ENCODE results near the gene IGF1R.

Gene IGF1R

DNA sequence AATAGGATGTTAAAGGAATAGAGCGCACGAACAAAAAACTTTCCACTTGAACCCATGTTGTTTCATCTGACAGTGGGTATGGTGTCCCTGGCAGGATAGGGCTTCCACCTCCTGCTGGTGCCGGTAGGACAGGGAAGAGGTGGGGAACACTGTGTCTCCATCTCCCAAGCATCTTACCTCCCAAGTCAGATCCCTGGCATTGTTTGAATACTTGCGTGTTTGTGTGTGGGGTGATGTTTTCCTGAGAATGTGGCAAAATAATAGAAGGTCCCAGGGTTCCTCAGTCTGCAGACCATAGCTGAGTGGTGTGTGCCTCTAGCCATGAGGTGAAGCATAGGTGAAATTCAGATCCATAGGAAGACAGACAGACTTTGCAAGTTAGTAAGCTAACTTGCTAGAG is 119.4 kb downstream of the IGF1R start:
- in situ Hi-C loops (cut with HindIII; ENCODE audit: low sequenced_read_pairs): no loop called here

DNA sequence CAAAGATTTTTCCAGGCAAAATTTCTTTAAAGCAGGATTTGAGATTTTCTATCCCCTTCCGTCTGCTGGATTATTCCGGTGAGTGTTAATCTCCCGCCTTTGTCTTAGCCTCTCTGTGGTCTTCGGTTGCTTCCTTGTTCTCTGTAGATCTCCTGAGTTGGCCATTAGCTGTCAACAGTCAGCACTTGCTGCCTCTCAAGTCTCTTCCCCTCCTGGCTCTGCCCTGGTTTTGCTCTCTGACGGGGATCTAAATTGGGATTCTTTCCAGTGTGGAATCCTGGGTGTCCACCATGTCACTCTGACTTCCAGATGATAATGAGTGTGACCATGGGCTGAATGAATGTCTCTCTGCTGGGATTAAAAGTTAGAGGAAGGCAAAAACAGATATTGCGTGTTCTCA is 121.5 kb downstream of the IGF1R start:
- in situ Hi-C loops (cut with HindIII; ENCODE audit: low sequenced_read_pairs): no loop called here

DNA sequence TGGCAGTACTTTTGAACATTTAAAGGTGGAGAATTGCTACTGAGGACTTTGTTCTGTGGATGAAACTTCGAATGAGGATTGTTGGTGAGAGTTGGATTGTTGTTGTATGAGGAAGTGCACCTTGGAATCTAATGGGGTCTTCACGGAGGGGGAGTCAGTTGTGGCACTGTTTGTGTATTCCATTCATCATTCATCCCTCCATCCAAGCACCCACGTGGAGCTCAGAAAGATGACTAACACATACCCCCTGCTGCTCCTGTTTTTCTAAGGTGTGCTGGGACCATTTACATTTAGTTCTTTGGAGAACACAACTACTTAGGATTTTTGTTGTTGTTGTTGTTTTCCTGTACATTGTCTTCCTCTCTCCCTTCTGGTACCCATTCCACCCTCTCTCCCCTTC is 122.6 kb downstream of the IGF1R start:
- in situ Hi-C loops (cut with HindIII; ENCODE audit: low sequenced_read_pairs): no loop called here

DNA sequence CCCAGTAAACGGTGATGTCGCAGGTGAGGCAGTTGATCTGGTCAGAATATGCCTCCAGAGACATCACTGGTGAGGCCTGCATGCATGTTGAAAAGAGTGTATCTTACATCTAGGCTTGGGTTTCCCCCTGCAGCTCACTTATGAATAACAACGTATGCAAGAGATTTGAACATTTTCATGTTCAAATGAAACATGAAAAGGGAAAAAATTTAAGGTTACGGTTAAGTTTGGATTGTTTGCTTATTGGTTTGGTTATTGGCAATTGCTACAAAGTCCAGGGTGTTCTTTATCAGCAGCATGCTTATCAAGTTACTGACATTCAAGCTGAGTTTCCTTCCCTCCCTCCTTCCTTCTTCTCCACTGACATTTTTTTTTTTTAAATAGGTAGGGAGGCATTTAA is 123.2 kb downstream of the IGF1R start:
- in situ Hi-C loops (cut with HindIII; ENCODE audit: low sequenced_read_pairs): no loop called here

DNA sequence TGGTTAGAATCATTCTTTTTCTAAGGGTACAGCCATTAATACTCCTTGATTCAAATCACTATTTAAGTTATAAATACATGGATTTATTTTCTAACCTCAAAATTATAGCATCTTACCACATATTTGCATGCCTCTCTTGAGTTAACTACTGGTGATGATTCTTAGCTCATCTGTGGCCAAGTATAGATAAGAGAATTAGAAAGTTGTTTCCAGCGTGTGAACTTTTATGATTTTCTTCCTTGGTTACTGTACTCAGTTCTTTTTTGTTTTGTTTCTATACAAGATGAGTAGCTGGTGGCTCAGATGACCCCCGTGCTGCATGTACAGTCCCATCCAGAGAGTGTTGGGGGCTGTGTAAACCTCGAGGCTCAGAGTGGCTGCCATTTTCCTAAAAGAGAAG is 124.6 kb downstream of the IGF1R start:
- in situ Hi-C loops (cut with HindIII; ENCODE audit: low sequenced_read_pairs): no loop called here

DNA sequence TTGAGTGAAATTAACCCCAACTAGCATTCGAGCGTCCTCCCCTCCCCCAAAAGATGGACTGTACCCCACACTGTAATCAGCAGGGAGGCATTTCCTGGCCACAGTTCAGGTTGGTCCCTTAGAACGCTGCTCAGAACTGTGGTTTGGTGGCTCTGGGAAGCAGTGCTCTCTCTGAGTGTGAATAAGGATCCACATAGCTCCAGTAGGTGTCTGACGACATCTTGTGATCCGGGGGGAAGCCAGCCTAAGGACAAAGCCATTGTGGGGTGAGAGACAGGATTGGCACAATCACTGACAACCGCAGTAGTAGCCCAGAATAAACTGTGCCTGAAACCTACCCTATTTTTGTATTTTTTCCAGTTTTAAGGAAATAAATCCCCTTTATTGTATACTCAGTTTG is 125.3 kb downstream of the IGF1R start:
- in situ Hi-C loops (cut with HindIII; ENCODE audit: low sequenced_read_pairs): no loop called here

DNA sequence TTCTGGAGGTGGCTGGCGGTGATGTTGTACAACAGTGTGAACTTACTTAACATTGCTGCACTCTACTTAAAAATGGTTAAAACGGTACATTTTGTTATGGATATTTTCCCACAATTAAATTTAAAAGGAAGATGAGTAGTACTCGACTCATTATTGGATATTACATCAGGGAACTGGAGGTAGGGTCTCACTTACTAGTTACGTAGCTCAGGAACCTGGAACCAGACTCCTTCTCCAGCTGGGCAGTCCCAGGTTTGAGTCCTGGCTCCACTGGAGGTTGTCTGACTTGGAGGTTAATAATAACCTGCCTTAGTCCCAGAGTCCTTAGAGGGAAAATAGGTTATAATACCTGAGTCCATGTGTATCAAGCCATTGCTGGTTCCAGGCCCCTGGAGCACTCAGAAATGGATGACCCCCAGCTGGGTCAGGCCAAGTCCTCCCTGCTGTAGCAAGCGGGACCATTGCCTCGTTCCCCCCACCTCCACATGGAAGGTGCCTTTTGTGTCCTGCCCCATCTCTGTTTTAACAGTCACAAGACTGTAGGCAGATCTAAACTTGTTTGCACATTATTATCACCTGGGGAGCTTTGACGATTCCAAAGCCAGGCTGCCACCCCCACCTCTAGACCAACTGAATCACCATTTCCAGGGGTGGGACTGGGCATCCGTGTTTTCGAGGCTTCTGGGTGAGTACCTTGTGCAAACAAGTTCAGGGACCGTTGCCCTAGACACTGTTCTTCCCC is 126.6 kb downstream of the IGF1R start:
- in situ Hi-C loops (cut with HindIII; ENCODE audit: low sequenced_read_pairs): no loop called here

DNA sequence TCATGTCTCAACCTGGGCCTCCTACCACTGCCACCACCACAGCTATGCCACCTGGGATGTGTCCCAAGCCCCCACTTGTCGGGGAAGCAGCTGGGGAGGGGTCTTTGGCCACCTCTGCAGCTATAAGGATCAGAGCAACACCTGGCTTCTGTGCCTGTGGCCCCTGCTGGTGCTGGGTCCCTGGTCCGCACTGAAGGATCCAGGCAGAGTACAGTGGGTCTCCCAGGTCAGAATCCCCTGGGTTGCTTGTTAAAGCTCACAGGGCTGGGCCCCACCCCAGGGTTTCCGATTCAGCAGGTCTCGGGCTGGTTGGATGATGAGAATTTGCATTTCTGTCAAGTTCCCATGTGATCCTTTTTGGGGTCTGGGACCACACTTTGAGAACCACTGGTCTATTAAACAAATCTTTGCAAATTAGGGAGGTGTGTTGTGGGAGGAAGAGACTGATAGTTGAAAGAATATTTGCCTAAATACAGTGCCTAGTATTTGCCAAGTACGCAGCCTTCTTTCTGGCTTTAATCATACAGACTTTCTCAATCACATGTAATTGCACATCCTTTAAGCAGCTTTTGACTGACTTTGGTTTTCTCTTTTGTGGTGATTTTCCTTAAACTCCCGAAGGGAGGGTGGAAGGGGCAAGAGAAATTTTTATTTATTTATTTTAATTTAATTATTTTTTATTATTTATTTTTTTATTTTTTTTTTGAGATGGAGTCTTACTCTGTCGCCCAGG is 127.3 kb downstream of the IGF1R start:
- in situ Hi-C loops (cut with HindIII; ENCODE audit: low sequenced_read_pairs): no loop called here

DNA sequence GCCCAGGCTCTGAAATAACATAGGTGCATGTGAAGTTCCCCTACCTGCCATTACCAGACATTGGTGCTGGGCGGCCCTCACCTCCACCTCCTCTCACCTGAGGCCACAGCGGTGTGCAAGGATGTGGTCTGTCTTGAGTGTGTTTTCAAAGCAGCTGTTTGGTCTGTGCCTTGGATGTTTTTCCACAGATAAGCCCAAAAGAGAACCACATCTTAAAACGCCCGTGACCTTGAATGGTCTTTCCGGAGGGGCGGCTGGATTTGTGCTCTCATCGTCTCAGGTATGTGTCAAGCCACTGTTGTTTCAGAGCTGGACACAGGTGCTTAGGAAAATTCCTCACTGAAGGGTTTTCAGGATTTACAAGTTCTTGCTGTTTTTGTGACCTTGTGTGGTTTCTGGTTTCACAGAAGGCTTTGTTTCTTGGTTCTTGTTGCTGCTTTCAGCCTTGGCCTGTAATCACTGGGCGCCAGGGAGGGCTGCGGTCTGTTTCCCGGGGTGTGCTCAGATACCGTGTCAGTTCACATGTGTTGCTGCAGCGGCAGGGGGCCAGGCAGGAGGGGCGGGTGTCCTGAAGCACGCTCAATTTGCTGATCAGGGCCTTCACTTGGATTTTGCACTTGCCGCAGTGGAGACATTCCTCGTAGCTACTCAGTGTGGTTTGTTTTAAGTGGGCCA is 128.4 kb downstream of the IGF1R start:
- in situ Hi-C loops (cut with HindIII; ENCODE audit: low sequenced_read_pairs): no loop called here

DNA sequence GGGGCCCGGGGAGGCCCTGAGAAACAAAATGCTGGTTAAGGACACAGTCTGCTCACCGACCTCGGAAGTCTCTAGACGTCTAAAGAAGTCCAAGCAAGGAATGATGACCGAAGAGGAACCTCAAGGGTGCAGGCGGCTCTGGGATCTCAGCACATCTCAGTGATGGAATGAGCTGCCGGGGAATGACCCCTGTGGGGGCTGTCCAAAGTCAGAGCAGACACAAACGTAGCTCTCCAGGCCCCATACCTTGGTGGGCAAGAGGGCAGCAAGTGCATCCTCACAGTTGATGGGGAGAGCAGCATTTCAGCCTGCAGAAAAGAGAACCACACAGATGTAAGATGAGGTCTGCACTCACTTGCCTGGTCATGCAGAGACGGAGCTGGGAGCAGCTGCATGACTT is 129.1 kb downstream of the IGF1R start:
- in situ Hi-C loops (cut with HindIII; ENCODE audit: low sequenced_read_pairs): no loop called here

DNA sequence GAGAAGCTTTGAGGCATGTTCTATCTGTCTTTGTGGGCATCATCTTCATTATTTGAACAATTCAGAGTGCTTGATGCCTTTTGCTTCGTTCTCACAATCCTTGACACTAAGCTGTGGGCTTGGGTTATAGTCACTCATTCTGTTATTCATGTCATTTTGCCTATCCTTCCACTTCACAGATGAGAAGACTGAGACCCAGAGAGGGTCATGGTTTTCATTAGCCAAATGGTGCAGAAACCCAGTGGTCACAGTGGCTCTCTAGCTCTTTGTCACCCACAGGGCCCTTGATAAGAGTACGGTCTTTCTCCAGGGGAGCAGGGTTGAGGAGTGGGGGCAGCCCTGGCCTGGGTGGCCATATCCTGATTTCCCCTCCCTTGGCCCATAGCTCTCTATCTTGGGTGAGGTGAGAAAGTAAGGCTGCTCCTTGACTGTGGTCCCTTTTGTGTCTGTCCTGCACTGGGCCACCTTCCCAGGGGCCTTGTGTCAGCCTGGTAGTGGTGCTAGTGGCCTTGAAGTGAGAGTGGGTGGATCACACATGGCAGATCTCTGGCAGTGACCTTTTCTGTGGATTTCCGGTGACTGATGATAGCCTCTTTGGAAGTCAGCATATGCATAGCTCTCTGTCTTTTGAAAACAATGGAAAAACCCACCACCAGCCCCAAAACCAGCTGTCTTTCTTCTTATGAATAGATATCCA is 130.1 kb downstream of the IGF1R start:
- in situ Hi-C loops (cut with HindIII; ENCODE audit: low sequenced_read_pairs): no loop called here

DNA sequence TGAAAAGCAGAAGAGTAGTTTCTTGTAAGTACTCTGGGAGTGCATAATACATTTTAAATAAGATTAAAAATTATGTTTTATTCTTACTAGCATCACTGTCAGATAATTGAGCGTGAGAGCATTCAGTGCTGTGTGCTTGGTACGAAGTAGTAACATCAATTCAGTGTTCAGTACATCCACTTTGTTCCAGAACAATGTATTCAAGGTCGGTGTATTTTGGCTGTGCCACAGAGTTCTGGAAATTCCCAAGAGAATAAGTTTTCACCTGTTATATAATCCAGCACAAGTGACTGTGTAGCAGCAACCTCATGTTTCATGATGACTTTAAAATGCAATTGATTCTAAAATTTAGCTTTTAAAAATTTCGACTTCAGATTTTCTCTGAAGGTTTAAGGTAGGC is 130.6 kb downstream of the IGF1R start:
- in situ Hi-C loops (cut with HindIII; ENCODE audit: low sequenced_read_pairs): no loop called here

DNA sequence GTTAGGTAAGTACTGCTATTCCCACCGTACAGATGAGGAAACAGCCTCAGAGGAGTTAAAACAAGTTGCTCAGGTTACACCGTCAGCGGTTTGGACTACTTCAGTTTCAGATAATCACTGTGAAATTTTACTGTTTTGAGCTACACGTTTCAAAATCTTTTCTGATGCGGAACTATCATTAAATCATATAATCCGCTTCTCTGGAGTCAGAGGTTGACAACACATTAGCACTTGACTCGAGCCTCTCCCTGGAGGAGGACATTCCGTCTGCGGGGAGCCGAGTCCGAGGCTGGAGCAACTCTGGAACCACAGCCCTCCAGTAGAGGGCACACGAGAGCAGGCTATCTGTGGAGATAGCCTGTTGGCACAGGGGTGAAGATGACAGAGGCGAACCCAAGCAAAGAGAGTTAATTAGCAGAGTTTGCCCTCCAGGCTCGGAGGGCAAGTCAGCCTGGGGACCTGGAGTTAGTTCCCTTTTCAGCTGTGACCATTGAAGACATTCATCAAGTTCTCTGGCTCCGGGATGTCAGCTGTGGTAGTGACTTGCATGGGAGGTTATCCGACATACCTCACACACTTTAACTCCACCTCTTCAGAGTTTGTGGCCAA is 131.2 kb downstream of the IGF1R start:
- in situ Hi-C loops (cut with HindIII; ENCODE audit: low sequenced_read_pairs): loop anchor here (5.0 kb wide), 1 partner anchor 42 kb away; no protein-coding TSS in a partner anchor

DNA sequence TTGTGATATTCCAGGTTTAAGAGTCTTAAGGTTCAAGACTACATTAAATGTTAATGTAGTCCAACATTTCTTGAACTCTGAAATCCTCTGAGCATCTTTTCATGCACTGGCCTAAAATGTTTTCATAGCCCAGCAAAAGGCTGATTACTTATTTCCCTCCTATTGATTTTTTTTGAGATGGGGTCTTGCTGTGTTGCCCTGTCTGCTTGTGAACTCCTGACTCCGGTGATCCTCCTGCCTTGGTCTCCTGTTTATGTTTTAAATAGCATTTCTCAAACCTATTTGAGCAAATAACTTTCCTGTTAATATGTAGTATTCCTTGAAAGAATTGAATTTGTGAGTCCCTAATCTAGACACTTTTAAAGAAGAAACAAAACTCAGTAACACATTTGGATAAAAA is 133.5 kb downstream of the IGF1R start:
- in situ Hi-C loops (cut with HindIII; ENCODE audit: low sequenced_read_pairs): loop anchor here (5.0 kb wide), 1 partner anchor 45 kb away; no protein-coding TSS in a partner anchor

DNA sequence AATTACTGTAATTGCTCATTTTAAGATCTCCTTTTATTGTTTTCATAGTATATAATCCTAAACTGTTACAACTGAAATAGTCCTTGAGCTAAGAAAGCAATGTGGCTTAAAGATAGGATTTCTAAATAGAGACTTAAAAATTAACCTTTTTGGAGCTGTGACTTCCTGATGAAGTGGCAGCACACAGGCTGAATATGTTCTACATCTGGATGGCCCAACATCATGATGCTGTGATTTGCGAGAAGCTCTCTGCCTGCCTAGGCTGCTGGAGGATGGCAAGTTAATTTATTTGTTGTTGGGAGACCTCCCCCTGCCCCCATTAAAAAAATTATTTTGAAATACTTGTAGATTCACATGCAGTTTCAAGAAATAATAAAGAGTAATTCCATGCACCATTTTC is 134.5 kb downstream of the IGF1R start:
- in situ Hi-C loops (cut with HindIII; ENCODE audit: low sequenced_read_pairs): loop anchor here (5.0 kb wide), 1 partner anchor 46 kb away; no protein-coding TSS in a partner anchor

DNA sequence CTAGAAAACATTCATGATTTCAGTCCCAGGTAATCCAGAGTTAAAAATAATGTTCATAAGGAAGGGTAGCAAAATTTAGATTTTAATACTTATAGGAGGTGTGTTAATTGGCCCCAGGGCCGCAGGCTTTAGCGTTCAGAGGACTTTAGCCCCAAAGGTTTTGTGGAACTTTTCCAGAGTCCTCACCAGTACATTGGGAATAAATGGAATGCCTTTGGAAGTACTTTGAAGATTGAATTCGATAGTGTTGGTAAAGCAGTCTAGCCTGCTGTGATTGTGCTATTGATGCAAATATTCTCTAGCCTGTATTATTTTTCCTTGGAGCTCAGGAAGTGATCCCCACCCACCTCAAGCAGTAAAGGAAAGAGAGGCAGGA is 137.1 kb downstream of the IGF1R start:
- in situ Hi-C loops (cut with HindIII; ENCODE audit: low sequenced_read_pairs): no loop called here

DNA sequence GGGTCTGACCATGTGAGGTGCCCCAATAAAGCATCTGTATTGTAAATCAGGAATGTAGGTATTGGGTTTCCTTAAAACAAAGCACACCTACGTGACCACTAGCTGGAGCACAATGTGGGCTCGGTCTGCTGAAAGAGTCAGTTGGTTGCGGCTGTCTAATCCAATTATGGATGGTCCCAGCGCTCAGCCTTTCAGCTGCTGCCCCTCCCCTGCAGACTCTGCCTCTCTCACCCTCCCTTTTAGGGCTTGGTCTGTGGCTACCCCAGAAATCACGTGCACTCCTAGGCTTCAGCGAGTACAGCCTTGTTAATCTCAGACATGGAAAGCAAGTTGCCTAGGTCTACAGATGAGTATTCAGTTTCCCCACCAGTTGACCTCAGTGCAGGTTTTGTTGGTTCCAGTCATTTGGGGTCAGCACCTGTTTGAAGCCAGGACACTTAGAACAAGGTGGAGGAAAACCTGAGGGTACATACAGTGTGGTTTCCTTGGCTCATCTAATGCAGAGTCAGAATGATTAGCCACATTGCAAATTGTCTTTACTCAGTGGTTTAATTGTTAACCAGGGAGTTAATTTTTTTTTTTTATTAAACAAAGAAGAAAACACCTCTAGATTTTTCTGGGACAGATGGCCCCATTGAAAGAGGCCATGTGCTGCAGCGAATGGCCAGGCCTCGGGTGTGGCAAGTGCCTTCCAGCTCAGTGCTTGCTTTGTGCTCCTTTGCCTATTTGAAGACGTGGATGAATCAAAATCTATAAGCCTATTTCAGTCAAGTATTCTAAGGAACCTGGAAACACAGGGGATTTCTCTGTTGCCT is 137.7 kb downstream of the IGF1R start:
- in situ Hi-C loops (cut with HindIII; ENCODE audit: low sequenced_read_pairs): no loop called here

DNA sequence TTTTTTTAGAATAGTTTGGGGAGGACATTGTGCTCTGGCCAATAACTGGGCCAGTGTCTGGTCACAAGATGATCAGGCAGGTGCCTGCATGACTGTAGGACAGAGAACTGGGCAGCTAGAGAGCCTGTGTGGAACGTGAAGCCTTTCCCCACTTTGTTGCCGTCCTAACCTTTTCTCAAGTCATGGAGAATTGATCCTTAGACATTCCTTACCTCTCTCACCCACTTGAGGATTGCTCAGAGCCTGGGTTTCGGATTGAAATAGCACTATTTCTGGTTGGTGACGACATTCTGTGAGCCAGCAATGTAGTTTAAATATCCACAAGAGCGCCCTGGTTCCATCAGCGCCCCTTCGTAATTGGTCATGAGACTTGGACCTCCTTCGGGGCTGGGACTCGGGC is 138.4 kb downstream of the IGF1R start:
- in situ Hi-C loops (cut with HindIII; ENCODE audit: low sequenced_read_pairs): no loop called here

DNA sequence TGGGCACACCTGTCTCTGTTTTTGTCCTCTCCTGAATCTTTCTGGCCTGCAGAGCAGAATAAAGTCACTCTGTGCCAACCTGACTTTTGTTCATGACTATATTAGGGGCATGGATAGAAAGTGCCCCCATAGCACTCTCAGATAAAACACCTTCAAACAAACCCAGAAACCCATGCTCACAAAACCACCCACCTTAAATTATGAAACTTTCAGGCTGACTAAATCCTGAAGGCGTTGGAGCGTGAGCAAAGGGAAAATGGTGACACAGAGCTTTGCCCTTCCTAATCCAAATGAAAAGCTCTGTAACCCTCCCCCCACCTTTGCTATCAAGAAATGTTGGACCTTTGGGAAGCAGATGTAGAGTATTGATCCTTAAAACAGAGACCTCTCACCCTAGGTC is 138.9 kb downstream of the IGF1R start:
- in situ Hi-C loops (cut with HindIII; ENCODE audit: low sequenced_read_pairs): no loop called here
